Neural progenitor cell (in vitro differentiated cells): ENCODE measurements around the gene TFB2M.

Source experiments
- EZH2 ChIP-seq: fragments of 200-600 bp; sonication (generic); IDR thresholded peaks from 2 replicates; pipeline ENCODE4 v1.6.1; 2017; ENCODE audit warnings: antibody characterized with exemption, mild to moderate bottlenecking, moderate library complexity
- EZH2phosphoT487 ChIP-seq: fragments of 200-600 bp; sonication (generic); IDR thresholded peaks from 2 replicates; pipeline ENCODE4 v1.6.1; 2017; ENCODE audit warnings: antibody characterized with exemption
- TF ChIP-seq, protein P1 (sequence below): fragments of 200-600 bp; sonication (generic); IDR thresholded peaks from 2 replicates; pipeline ENCODE4 v1.5.1; 2017; ENCODE audit warnings: antibody characterized with exemption, mild to moderate bottlenecking

DNA sequence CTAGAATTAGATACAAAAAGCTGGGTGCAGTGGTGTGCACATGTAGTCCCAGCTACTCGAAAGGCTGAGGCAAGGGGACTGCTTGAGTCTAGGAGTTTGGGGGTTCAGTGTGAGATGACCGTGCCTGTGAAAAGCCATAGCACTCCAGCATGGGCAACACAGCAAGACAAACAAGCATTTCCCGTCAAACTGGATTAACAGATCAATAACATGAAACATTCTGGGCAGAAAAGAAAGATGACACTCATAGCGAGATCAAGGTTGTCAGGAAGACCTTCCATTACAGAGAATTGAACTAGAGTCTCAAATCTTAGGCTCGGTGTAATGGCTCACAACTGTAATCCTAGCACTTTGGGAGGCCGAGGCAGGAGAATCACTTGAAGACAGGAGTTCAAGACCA, 14.0 kb downstream of the TFB2M start:
- TF ChIP-seq, protein P1, sequence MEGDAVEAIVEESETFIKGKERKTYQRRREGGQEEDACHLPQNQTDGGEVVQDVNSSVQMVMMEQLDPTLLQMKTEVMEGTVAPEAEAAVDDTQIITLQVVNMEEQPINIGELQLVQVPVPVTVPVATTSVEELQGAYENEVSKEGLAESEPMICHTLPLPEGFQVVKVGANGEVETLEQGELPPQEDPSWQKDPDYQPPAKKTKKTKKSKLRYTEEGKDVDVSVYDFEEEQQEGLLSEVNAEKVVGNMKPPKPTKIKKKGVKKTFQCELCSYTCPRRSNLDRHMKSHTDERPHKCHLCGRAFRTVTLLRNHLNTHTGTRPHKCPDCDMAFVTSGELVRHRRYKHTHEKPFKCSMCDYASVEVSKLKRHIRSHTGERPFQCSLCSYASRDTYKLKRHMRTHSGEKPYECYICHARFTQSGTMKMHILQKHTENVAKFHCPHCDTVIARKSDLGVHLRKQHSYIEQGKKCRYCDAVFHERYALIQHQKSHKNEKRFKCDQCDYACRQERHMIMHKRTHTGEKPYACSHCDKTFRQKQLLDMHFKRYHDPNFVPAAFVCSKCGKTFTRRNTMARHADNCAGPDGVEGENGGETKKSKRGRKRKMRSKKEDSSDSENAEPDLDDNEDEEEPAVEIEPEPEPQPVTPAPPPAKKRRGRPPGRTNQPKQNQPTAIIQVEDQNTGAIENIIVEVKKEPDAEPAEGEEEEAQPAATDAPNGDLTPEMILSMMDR: no peak
- TF ChIP-seq EZH2phosphoT487 (no peak), EZH2 (no peak)
